ENCODE data around the gene LEKR1. TPM values are rescaled to one million over a fixed set of nuclear protein-coding genes. Genes with fewer than 3 reads are reported as not detected.

LEKR1 gene
- total and polyA plus RNA-seq, 2 donors (not counting 3 experiments of a cell fraction or from before 2014, with no cell fraction given), result 0.07 to 0.64 TPM

GRCh38 chr3:156902916-156903315 is 76.8 kb downstream of the LEKR1 start:
- no TSS peak for BruUV-seq (replicated peaks)
- Histone ChIP-seq H3K9me1 (replicated peaks; ENCODE audit: control insufficient read depth, extremely low read depth, insufficient read depth, low read length) (no peaks in the 10 kb centered on the region), H3K79me2 (ENCODE audit: control insufficient read depth, insufficient read depth, low read length) (no peaks in the 10 kb centered on the region), H3K36me3 (ENCODE audit: control insufficient read depth in 2 of 2, extremely low read depth in 1 of 2, insufficient read depth in 2 of 2, low read length in 2 of 2) (no peaks in the 10 kb centered on the region), H3K9ac (replicated peaks; ENCODE audit: extremely low read depth, insufficient read depth, low read length) (no peak overlapping the region), H3K9me3 (replicated peaks; ENCODE audit: control insufficient read depth, insufficient read depth, low read length) (no peaks in the 10 kb centered on the region), H4K20me1 (replicated peaks; ENCODE audit: control insufficient read depth, extremely low read depth, insufficient read depth, low read length) (no peaks in the 10 kb centered on the region), H3K4me3 (replicated peaks in 1 of 3; ENCODE audit: insufficient read depth in 1 of 3, low read depth in 1 of 3, low read length in 3 of 3) (no peak overlapping the region), H3K27me3 (ENCODE audit: control insufficient read depth in 2 of 2, insufficient read depth in 2 of 2, low read length in 2 of 2) (no peaks in the 10 kb centered on the region), H3K4me1 (ENCODE audit: control insufficient read depth, extremely low read depth, insufficient read depth, low read length) (no peaks in the 10 kb centered on the region), H2AFZ (ENCODE audit: low read depth, low read length) (no peak overlapping the region), H3K4me2 (ENCODE audit: insufficient read depth, low read length) (no peak overlapping the region), H3K27ac (ENCODE audit: insufficient read depth, low read depth, low read length) (no peak overlapping the region)
- POLR2A ChIA-PET, result no interaction called here
- FAIRE-seq (no peak), DNase-seq (ENCODE audit: low read depth, low spot score) (no peak)
- intact Hi-C loops (cut with micrococcal nuclease) (no loop called here), dilution Hi-C loops (cut with MboI; ENCODE audit: extremely low pct_ligation_motif_present, low sequenced_read_pairs) (no loop called here)
- TF ChIP-seq MYC (IDR thresholded peaks at IDR 0.05; ENCODE audit: low read depth, low read length) (no peak), FOS (IDR thresholded peaks at IDR 0.05; ENCODE audit: borderline replicate concordance, insufficient read depth, low read length) (no peak), MAX (IDR thresholded peaks at IDR 0.05; ENCODE audit: insufficient read depth, insufficient read length) (no peak), EZH2 (IDR thresholded peaks at IDR 0.05; ENCODE audit: borderline replicate concordance, low read depth, low read length, severe bottlenecking) (no peak), CTCF (IDR thresholded peaks at IDR 0.05; ENCODE audit: extremely low read depth in 1 of 2, insufficient read depth in 1 of 2, low read depth in 1 of 2, low read length in 2 of 2) (no peak), GATA2 (IDR thresholded peaks at IDR 0.05; ENCODE audit: insufficient read depth, insufficient read length, low read depth, low read length) (no peak), POLR2AphosphoS5 (IDR thresholded peaks at IDR 0.05; ENCODE audit: insufficient read depth, low read depth, low read length) (no peak), JUN (IDR thresholded peaks at IDR 0.05; ENCODE audit: borderline replicate concordance, insufficient read depth, insufficient read length, low read depth) (no peak), POLR2A (IDR thresholded peaks at IDR 0.05; ENCODE audit: low read depth, low read length) (no peak)
- CTCF ChIA-PET, result interaction anchor here (0.8 to 1.1 kb wide), 4 partner anchors 8 to 630 kb away, joined by 3 to 4 read pairs (median 3); no protein-coding TSS in a partner anchor

Data from endothelial cell of umbilical vein (primary cell).